HepG2 (cell line): Measurements from ENCODE around the gene ALG3. TPM values are rescaled to one million over a fixed set of nuclear protein-coding genes. Genes with fewer than 3 reads are reported as not detected.

Experiments
- ATF7 ChIP-seq, 2 experiments: fragments of 450-650 bp in 1 of 2; sonication (generic) in 1 of 2; formaldehyde crosslinking in 1 of 2; IDR thresholded peaks; 2 replicates each; pipeline versions ENCODE4 v1.4.0 to v1.6.1; 2016 to 2020; ENCODE audit warnings: antibody characterized with exemption in 1 of 2, mild to moderate bottlenecking in 1 of 2, missing genetic modification reagents in 1 of 2
- ELF1 ChIP-seq: sonication (generic); formaldehyde crosslinking; IDR thresholded peaks from 2 replicates; pipeline ENCODE4 v1.4.0; 2020; ENCODE audit warnings: missing genetic modification reagents
- ETV5 ChIP-seq: IDR thresholded peaks from 2 replicates; pipeline ENCODE4 v1.6.1; 2018; ENCODE audit warnings: missing biosample characterization, missing genetic modification reagents, inconsistent platforms, borderline replicate concordance
- MAZ ChIP-seq, 2 experiments: sonication (generic) in 1 of 2; formaldehyde crosslinking in 1 of 2; IDR thresholded peaks; 2 replicates each; pipeline versions ENCODE4 v1.5.0 to v1.6.1; 2012 to 2020; ENCODE audit warnings: low read depth in 2 of 2, mild to moderate bottlenecking in 2 of 2, borderline replicate concordance in 1 of 2, improper control_type of control experiment in 1 of 2, low read length in 1 of 2, missing genetic modification reagents in 1 of 2, moderate library complexity in 1 of 2
- PHF5A ChIP-seq: IDR thresholded peaks from one replicate; pipeline ENCODE4 v1.6.1; 2018; ENCODE audit warnings: low read depth, missing genetic modification reagents; ENCODE audit not compliant: unreplicated experiment
- PPARG ChIP-seq: conservative IDR thresholded peaks from 2 replicates; pipeline ENCODE4 v1.6.1; 2016; ENCODE audit warnings: missing biosample characterization, missing genetic modification reagents
- SRSF9 ChIP-seq: fragments of 200-400 bp; formaldehyde crosslinking; IDR thresholded peaks from 2 replicates; pipeline ENCODE4 v1.6.1; 2018; ENCODE audit warnings: borderline replicate concordance, mild to moderate bottlenecking, low read depth, low read length; ENCODE audit not compliant: insufficient read depth, poor library complexity, severe bottlenecking
- ZBTB1 ChIP-seq: sonication (generic); formaldehyde crosslinking; IDR thresholded peaks from 2 replicates; pipeline ENCODE4 v1.4.0; 2020; ENCODE audit warnings: missing genetic modification reagents, borderline replicate concordance
- ZBTB38 ChIP-seq: sonication (generic); formaldehyde crosslinking; IDR thresholded peaks from 2 replicates; pipeline ENCODE4 v1.5.1; 2020; ENCODE audit warnings: mild to moderate bottlenecking, missing genetic modification reagents
- ZBTB7A ChIP-seq: sonication (generic); formaldehyde crosslinking; IDR thresholded peaks from 2 replicates; pipeline ENCODE4 v1.8.0; 2022; ENCODE audit warnings: mild to moderate bottlenecking, missing genetic modification reagents
- ZMAT3 ChIP-seq: sonication (generic); formaldehyde crosslinking; conservative IDR thresholded peaks from 2 replicates; pipeline ENCODE4 v1.7.0; 2021; ENCODE audit warnings: missing genetic modification reagents
- ZNF33B ChIP-seq: sonication (generic); formaldehyde crosslinking; IDR thresholded peaks from 2 replicates; pipeline ENCODE4 v1.5.1; 2020; ENCODE audit warnings: mild to moderate bottlenecking, missing genetic modification reagents
- ZNF616 ChIP-seq: sonication (generic); formaldehyde crosslinking; IDR thresholded peaks from 2 replicates; pipeline ENCODE4 v1.5.0; 2020; ENCODE audit warnings: low read depth, mild to moderate bottlenecking, missing genetic modification reagents
- ZNF644 ChIP-seq: IDR thresholded peaks from 2 replicates; pipeline ENCODE4 v1.6.1; 2016; ENCODE audit warnings: low read depth
- ZNF674 ChIP-seq: sonication (generic); formaldehyde crosslinking; IDR thresholded peaks from 2 replicates; pipeline ENCODE4 v1.5.0; 2020; ENCODE audit warnings: low read depth, mild to moderate bottlenecking, missing genetic modification reagents
- ZNF777 ChIP-seq: sonication (generic); formaldehyde crosslinking; IDR thresholded peaks from 2 replicates; pipeline ENCODE4 v1.4.0; 2020; ENCODE audit warnings: missing genetic modification reagents
- polyA plus RNA-seq, 8 experiments: library from polyadenylated mRNA; depleted of rRNA in 3 of 8; stranded (reverse) in 7 of 8; unstranded in 1 of 8; fragments of >200 nt; fragmentation: Illumina TruSeq in 4 of 8; extraction: Trizol in 4 of 8; gene quantifications; 2 replicates each; pipeline versions ENCODE4 v1.2.1 to v1.2.3, GENCODE V29; 2011 to 2016; ENCODE audit warnings: low read depth in 4 of 8, missing spikeins in 1 of 8, mixed read lengths in 1 of 8; ENCODE audit not compliant: insufficient read depth in 1 of 8
- total RNA-seq, 5 experiments: library from RNA; depleted of rRNA; stranded (reverse); fragments of >200 nt; fragmentation: Illumina TruSeq; extraction: Trizol; gene quantifications; 2 replicates each; pipeline ENCODE4 v1.2.3, GENCODE V29; 2016; ENCODE audit warnings: low read depth in 1 of 5
- TF ChIP-seq, protein P1 (sequence below): sonication (generic); formaldehyde crosslinking; IDR thresholded peaks from 2 replicates; pipeline ENCODE4 v1.5.0; 2020; ENCODE audit warnings: mild to moderate bottlenecking, missing genetic modification reagents, borderline replicate concordance
- TF ChIP-seq, protein P2 (sequence below): sonication (generic); formaldehyde crosslinking; IDR thresholded peaks from 2 replicates; pipeline ENCODE4 v1.5.0; 2020; ENCODE audit warnings: missing genetic modification reagents
- TF ChIP-seq, protein P3 (sequence below): sonication (generic); formaldehyde crosslinking; IDR thresholded peaks from 2 replicates; pipeline ENCODE4 v1.4.0; 2020; ENCODE audit warnings: missing genetic modification reagents
- TF ChIP-seq, protein P4 (sequence below): sonication (generic); formaldehyde crosslinking; conservative IDR thresholded peaks from 2 replicates; pipeline ENCODE4 v1.4.0; 2020; ENCODE audit warnings: missing genetic modification reagents

Gene ALG3
- total and polyA plus RNA-seq, 2 of the 13 experiments (the other 11 are each of a cell fraction or from before 2014, with no cell fraction given) = 46.6 to 57.1 TPM

DNA sequence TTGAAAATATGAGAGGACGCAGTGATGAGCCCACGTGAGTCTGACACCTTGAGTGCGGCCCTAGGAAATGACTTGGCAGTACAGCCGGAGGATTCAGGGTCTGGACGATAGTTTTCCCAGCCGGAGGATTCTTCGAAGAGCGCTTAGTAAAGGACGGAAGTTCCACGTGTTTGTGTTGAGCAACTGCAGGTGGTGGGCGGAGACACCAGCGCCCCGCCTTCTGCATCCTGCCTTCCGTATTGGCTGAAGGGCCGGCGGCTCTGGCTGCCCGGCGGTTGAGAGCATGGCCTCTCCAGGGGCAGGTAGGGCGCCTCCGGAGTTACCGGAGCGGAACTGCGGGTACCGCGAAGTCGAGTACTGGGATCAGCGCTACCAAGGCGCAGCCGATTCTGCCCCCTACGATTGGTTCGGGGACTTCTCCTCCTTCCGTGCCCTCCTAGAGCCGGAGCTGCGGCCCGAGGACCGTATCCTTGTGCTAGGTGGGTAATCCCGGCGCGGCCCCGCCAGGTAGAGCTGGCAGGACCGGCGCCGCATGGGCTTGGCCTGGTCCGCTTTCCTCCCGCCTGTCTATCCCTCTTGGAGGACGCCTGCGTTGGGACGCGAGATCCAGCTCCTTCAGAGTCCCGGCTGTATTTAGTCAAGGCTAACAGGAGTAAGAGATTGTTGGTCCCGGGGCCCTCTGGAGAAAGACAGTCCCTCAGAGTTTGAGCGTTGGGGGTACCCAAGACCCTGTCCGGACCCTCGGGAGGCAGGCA, 827 bp upstream of the ALG3 start, which contains the start of gene EEF1AKMT4 (continued):
- TF ChIP-seq ATF7 (IDR thresholded peaks at IDR 0.05) (no peak), ATF7 (CRISPR knock-in tag; IDR thresholded peaks at IDR 0.05) (no peak), ZBTB7A (CRISPR knock-in tag) (no peak), ELF1 (CRISPR knock-in tag) (peak; percentile 76), ZNF674 (CRISPR knock-in tag) (no peak), PHF5A (CRISPR knock-in tag) (no peak), SRSF9 (no peak), ZNF33B (no peak), MAZ (IDR thresholded peaks at IDR 0.05; ENCODE audit: borderline replicate concordance, low read depth, low read length) (no peak), MAZ (CRISPR knock-in tag; IDR thresholded peaks at IDR 0.05; ENCODE audit: low read depth) (no peak), ZNF777 (CRISPR knock-in tag) (peak; percentile 31; the same call in 1 of the 2 replicates), ZNF644 (CRISPR knock-in tag) (no peak), ZMAT3 (no peak), ZNF616 (peak; percentile 58; the same call in 1 of the 2 replicates), ETV5 (peak; percentile 56), ZBTB38 (no peak; the same call in 1 of the 2 replicates), ZBTB1 (CRISPR knock-in tag) (no peak), PPARG (CRISPR knock-in tag) (no peak)
- TF ChIP-seq, protein P1, sequence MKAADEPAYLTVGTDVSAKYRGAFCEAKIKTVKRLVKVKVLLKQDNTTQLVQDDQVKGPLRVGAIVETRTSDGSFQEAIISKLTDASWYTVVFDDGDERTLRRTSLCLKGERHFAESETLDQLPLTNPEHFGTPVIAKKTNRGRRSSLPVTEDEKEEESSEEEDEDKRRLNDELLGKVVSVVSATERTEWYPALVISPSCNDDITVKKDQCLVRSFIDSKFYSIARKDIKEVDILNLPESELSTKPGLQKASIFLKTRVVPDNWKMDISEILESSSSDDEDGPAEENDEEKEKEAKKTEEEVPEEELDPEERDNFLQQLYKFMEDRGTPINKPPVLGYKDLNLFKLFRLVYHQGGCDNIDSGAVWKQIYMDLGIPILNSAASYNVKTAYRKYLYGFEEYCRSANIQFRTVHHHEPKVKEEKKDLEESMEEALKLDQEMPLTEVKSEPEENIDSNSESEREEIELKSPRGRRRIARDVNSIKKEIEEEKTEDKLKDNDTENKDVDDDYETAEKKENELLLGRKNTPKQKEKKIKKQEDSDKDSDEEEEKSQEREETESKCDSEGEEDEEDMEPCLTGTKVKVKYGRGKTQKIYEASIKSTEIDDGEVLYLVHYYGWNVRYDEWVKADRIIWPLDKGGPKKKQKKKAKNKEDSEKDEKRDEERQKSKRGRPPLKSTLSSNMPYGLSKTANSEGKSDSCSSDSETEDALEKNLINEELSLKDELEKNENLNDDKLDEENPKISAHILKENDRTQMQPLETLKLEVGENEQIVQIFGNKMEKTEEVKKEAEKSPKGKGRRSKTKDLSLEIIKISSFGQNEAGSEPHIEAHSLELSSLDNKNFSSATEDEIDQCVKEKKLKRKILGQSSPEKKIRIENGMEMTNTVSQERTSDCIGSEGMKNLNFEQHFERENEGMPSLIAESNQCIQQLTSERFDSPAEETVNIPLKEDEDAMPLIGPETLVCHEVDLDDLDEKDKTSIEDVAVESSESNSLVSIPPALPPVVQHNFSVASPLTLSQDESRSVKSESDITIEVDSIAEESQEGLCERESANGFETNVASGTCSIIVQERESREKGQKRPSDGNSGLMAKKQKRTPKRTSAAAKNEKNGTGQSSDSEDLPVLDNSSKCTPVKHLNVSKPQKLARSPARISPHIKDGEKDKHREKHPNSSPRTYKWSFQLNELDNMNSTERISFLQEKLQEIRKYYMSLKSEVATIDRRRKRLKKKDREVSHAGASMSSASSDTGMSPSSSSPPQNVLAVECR = peak; percentile 76; the same call in 1 of the 2 replicates
- TF ChIP-seq, protein P2, sequence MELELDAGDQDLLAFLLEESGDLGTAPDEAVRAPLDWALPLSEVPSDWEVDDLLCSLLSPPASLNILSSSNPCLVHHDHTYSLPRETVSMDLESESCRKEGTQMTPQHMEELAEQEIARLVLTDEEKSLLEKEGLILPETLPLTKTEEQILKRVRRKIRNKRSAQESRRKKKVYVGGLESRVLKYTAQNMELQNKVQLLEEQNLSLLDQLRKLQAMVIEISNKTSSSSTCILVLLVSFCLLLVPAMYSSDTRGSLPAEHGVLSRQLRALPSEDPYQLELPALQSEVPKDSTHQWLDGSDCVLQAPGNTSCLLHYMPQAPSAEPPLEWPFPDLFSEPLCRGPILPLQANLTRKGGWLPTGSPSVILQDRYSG (CRISPR knock-in tag) = no peak
- TF ChIP-seq, protein P3, sequence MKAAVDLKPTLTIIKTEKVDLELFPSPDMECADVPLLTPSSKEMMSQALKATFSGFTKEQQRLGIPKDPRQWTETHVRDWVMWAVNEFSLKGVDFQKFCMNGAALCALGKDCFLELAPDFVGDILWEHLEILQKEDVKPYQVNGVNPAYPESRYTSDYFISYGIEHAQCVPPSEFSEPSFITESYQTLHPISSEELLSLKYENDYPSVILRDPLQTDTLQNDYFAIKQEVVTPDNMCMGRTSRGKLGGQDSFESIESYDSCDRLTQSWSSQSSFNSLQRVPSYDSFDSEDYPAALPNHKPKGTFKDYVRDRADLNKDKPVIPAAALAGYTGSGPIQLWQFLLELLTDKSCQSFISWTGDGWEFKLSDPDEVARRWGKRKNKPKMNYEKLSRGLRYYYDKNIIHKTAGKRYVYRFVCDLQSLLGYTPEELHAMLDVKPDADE (CRISPR knock-in tag) = no peak
- TF ChIP-seq, protein P4, sequence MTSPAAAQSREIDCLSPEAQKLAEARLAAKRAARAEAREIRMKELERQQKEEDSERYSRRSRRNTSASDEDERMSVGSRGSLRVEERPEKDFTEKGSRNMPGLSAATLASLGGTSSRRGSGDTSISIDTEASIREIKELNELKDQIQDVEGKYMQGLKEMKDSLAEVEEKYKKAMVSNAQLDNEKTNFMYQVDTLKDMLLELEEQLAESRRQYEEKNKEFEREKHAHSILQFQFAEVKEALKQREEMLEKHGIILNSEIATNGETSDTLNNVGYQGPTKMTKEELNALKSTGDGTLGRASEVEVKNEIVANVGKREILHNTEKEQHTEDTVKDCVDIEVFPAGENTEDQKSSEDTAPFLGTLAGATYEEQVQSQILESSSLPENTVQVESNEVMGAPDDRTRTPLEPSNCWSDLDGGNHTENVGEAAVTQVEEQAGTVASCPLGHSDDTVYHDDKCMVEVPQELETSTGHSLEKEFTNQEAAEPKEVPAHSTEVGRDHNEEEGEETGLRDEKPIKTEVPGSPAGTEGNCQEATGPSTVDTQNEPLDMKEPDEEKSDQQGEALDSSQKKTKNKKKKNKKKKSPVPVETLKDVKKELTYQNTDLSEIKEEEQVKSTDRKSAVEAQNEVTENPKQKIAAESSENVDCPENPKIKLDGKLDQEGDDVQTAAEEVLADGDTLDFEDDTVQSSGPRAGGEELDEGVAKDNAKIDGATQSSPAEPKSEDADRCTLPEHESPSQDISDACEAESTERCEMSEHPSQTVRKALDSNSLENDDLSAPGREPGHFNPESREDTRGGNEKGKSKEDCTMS (CRISPR knock-in tag) = no peak
